Hematopoietic multipotent progenitor cell treated with erythropoietin and hydrocortisone succinate and interleukin-3 and kit ligand, for 4 days (in vitro differentiated cells): Measurements from ENCODE around the gene RND2.
"Not testable (repeated sequence)": the region's sequence is repeated elsewhere in the genome, so short reads cannot be mapped to it uniquely, and the experiment has no call there.

Experiments used
- DNase-seq: peaks from one replicate; pipeline ENCODE4 v3.0.0-alpha.2; 2015

Gene RND2

GRCh38 chr17:43027091-43028032 lies 2.3 kb downstream of the RND2 start:
- DNase-seq: no peak

GRCh38 chr17:43028221-43028861 lies 3.3 kb downstream of the RND2 start:
- DNase-seq: no peak

GRCh38 chr17:43030137-43030767 lies 5.2 kb downstream of the RND2 start:
- DNase-seq: no peak

- no peak for DNase-seq
Observed at GRCh38 chr17:43031666-43032065, 6.6 kb downstream of the RND2 start.

GRCh38 chr17:43033948-43034881 lies 9.2 kb downstream of the RND2 start:
- no peak for DNase-seq

GRCh38 chr17:43034894-43035293 lies 9.9 kb downstream of the RND2 start:
- DNase-seq: no peak

- no peak for DNase-seq
Observed at GRCh38 chr17:43039646-43040045, 14.6 kb downstream of the RND2 start.

GRCh38 chr17:43040655-43041054 lies 15.6 kb downstream of the RND2 start:
- no peak for DNase-seq

- peak; percentile 73 for DNase-seq
Observed at GRCh38 chr17:43042025-43042628, 17.1 kb downstream of the RND2 start.

GRCh38 chr17:43043307-43043706 lies 18.3 kb downstream of the RND2 start:
- no peak for DNase-seq

- no peak for DNase-seq
Observed at GRCh38 chr17:43044024-43044423, 19.0 kb downstream of the RND2 start.

GRCh38 chr17:43051969-43052368 lies 26.9 kb downstream of the RND2 start:
- no peak for DNase-seq

GRCh38 chr17:43053008-43053407 lies 28.0 kb downstream of the RND2 start:
- DNase-seq: not testable (repeated sequence)

- DNase-seq: no peak
Observed at GRCh38 chr17:43056051-43056450, 31.0 kb downstream of the RND2 start.

- DNase-seq: no peak
Observed at GRCh38 chr17:43062984-43063638, 38.1 kb downstream of the RND2 start.

- no peak for DNase-seq
Observed at GRCh38 chr17:43068570-43069367, 43.7 kb downstream of the RND2 start.

GRCh38 chr17:43069368-43069898 lies 44.4 kb downstream of the RND2 start:
- DNase-seq: no peak

- no peak for DNase-seq
Observed at GRCh38 chr17:43070257-43070656, 45.2 kb downstream of the RND2 start.

- no peak for DNase-seq
Observed at GRCh38 chr17:43070872-43071271, 45.8 kb downstream of the RND2 start.

- no peak for DNase-seq
Observed at GRCh38 chr17:43074869-43075268, 49.8 kb downstream of the RND2 start.
